Activated naive CD4-positive, alpha-beta T cell treated with anti-CD3 and anti-CD28 coated beads, Interleukin-2, amount 10 ng/mL, durations not matched to agents 7 days and 5 days (primary cell): Measurements from ENCODE around the gene RLN2.
"Not testable (repeated sequence)": the region's sequence is repeated elsewhere in the genome, so short reads cannot be mapped to it uniquely, and the experiment has no call there.

Source experiments
- CTCF ChIA-PET: fragments of 350-600 bp; sonication (Branson Sonifier 250); formaldehyde crosslinking; loops from one replicate; lab custom pipeline; 2021; ENCODE audit warnings: antibody characterized with exemption; lab: Charles Lee
- DNase-seq: peaks from one replicate; pipeline ENCODE4 v3.0.0-alpha.2; 2020
- H3K27ac Mint-ChIP-seq: one replicate; pipeline ENCODE4 v1.8.0; 2021; ENCODE audit warnings: mild to moderate bottlenecking, moderate library complexity, mixed read lengths
- H3K27me3 Mint-ChIP-seq: one replicate; pipeline ENCODE4 v1.8.0; 2021; ENCODE audit warnings: mild to moderate bottlenecking, mixed read lengths
- H3K36me3 Mint-ChIP-seq: one replicate; pipeline ENCODE4 v1.8.0; 2021; ENCODE audit warnings: mixed read lengths
- H3K4me1 Mint-ChIP-seq: one replicate; pipeline ENCODE4 v1.8.0; 2021; ENCODE audit warnings: mixed read lengths
- H3K4me3 Mint-ChIP-seq: one replicate; pipeline ENCODE4 v1.8.0; 2021; ENCODE audit warnings: mild to moderate bottlenecking, moderate library complexity, mixed read lengths
- H3K9me3 Mint-ChIP-seq: one replicate; pipeline ENCODE4 v1.8.0; 2021; ENCODE audit warnings: mixed read lengths

Gene RLN2

GRCh38 chr9:5303840-5304795 lies at the start of gene RLN2:
Gene RLN2 (minus strand): TSS chr9:5304716. CDS start chr9:5304580, 136 bp downstream.
- H3K27me3 Mint-ChIP-seq, H3K36me3 Mint-ChIP-seq, DNase-seq, H3K9me3 Mint-ChIP-seq, H3K27ac Mint-ChIP-seq, CTCF ChIA-PET: not testable (repeated sequence)
- H3K4me3 Mint-ChIP-seq, result peak within 1 kb of the TSS; percentile 16
- peaks cover 31% of the 10 kb centered on the region for H3K4me1 Mint-ChIP-seq

GRCh38 chr9:5354184-5354583 lies 49.7 kb upstream of the RLN2 start:
- Mint-ChIP-seq H3K36me3 (peaks cover 51% of the 10 kb centered on the region), H3K4me3 (no peak overlapping the region), H3K27ac (no peak overlapping the region), H3K27me3 (peaks cover 4% of the 10 kb centered on the region), H3K9me3 (peaks cover 31% of the 10 kb centered on the region), H3K4me1 (peaks cover 40% of the 10 kb centered on the region)
- no peak for DNase-seq
- CTCF ChIA-PET, result no interaction called here

GRCh38 chr9:5352637-5353248 lies 48.2 kb upstream of the RLN2 start:
- Mint-ChIP-seq H3K36me3 (peaks cover 48% of the 10 kb centered on the region), H3K4me3 (peak overlapping the region; percentile 33), H3K27me3 (peaks cover 4% of the 10 kb centered on the region), H3K27ac (peak overlapping the region; percentile 80), H3K4me1 (peaks cover 40% of the 10 kb centered on the region), H3K9me3 (peaks cover 38% of the 10 kb centered on the region)
- CTCF ChIA-PET, result interaction anchor here (1.0 to 1.2 kb wide), 2 partner anchors 147 to 167 kb away, joined by 3 to 6 read pairs; no protein-coding TSS in a partner anchor
- peak; percentile 41 for DNase-seq

GRCh38 chr9:5338992-5339981 lies 34.8 kb upstream of the RLN2 start, which contains the start of gene RLN1:
Gene RLN1 (minus strand): TSS chr9:5339876. CDS start chr9:5339746, 130 bp downstream.
- Mint-ChIP-seq H3K4me3 (peak within 1 kb of the TSS; percentile 57), H3K27ac (peak within 1 kb of the TSS; percentile 43), H3K4me1 (peaks cover 31% of the 10 kb centered on the region)
- CTCF ChIA-PET, H3K36me3 Mint-ChIP-seq, H3K9me3 Mint-ChIP-seq, H3K27me3 Mint-ChIP-seq: not testable (repeated sequence)
- peak; percentile 33 for DNase-seq

- H3K36me3 Mint-ChIP-seq, result peaks cover 26% of the 10 kb centered on the region
- CTCF ChIA-PET, result interaction anchor here (1.9 kb wide), 1 partner anchor 151 kb away, joined by 4 read pairs; the partner anchor contains the start of gene INSL6
- peaks cover 34% of the 10 kb centered on the region for H3K4me1 Mint-ChIP-seq
- H3K27ac Mint-ChIP-seq, result peak overlapping the region; percentile 85
- peak overlapping the region; percentile 55 for H3K4me3 Mint-ChIP-seq
- peak; percentile 57 for DNase-seq
- no peaks in the 10 kb centered on the region for H3K9me3 Mint-ChIP-seq
- H3K27me3 Mint-ChIP-seq, result no peaks in the 10 kb centered on the region
Measured at GRCh38 chr9:5336688-5337087, 32.2 kb upstream of the RLN2 start.

- Mint-ChIP-seq H3K36me3 (peaks cover 57% of the 10 kb centered on the region), H3K4me1 (peaks cover 27% of the 10 kb centered on the region)
- not testable (repeated sequence) for H3K4me3 Mint-ChIP-seq, H3K27me3 Mint-ChIP-seq, H3K27ac Mint-ChIP-seq, H3K9me3 Mint-ChIP-seq, DNase-seq
- CTCF ChIA-PET, result interaction anchor here (0.6 kb wide), 1 partner anchor 212 kb away, joined by 4 read pairs; no protein-coding TSS in a partner anchor
Measured at GRCh38 chr9:5331276-5331675, 26.8 kb upstream of the RLN2 start.

- peaks cover 17% of the 10 kb centered on the region for H3K4me1 Mint-ChIP-seq
- H3K9me3 Mint-ChIP-seq, result peaks cover 8% of the 10 kb centered on the region
- H3K4me3 Mint-ChIP-seq, result no peak overlapping the region
- CTCF ChIA-PET, result interaction anchor here (1.6 kb wide), 1 partner anchor 141 kb away, joined by 3 read pairs; no protein-coding TSS in a partner anchor
- peaks cover 32% of the 10 kb centered on the region for H3K36me3 Mint-ChIP-seq
- no peaks in the 10 kb centered on the region for H3K27me3 Mint-ChIP-seq
- DNase-seq, result peak; percentile 50
- H3K27ac Mint-ChIP-seq, result peak overlapping the region; percentile 80
Measured at GRCh38 chr9:5326893-5327548, 22.5 kb upstream of the RLN2 start.

GRCh38 chr9:5326187-5326586 lies 21.7 kb upstream of the RLN2 start:
- CTCF ChIA-PET, result no interaction called here
- Mint-ChIP-seq H3K9me3 (peaks cover 4% of the 10 kb centered on the region), H3K4me1 (peaks cover 19% of the 10 kb centered on the region), H3K4me3 (no peak overlapping the region), H3K27me3 (no peaks in the 10 kb centered on the region), H3K36me3 (peaks cover 28% of the 10 kb centered on the region), H3K27ac (no peak overlapping the region)
- DNase-seq, result no peak

- CTCF ChIA-PET, result interaction anchor here (1.2 to 2.5 kb wide), 3 partner anchors 135 to 562 kb away, joined by 3 to 7 read pairs (median 6); no protein-coding TSS in a partner anchor
- DNase-seq, H3K4me3 Mint-ChIP-seq, H3K27me3 Mint-ChIP-seq, H3K9me3 Mint-ChIP-seq, H3K36me3 Mint-ChIP-seq, H3K27ac Mint-ChIP-seq: not testable (repeated sequence)
- H3K4me1 Mint-ChIP-seq, result peaks cover 11% of the 10 kb centered on the region
Measured at GRCh38 chr9:5321601-5322000, 17.1 kb upstream of the RLN2 start.

- H3K27ac Mint-ChIP-seq, result no peak overlapping the region
- peaks cover 5% of the 10 kb centered on the region for H3K36me3 Mint-ChIP-seq
- H3K9me3 Mint-ChIP-seq, result peaks cover 5% of the 10 kb centered on the region
- DNase-seq, result no peak
- peaks cover 7% of the 10 kb centered on the region for H3K4me1 Mint-ChIP-seq
- no peaks in the 10 kb centered on the region for H3K27me3 Mint-ChIP-seq
- H3K4me3 Mint-ChIP-seq, result no peak overlapping the region
- CTCF ChIA-PET, result interaction anchor here (1.2 to 2.5 kb wide), 3 partner anchors 135 to 561 kb away, joined by 3 to 7 read pairs (median 6); no protein-coding TSS in a partner anchor
Measured at GRCh38 chr9:5321058-5321457, 16.5 kb upstream of the RLN2 start.

- H3K4me3 Mint-ChIP-seq, H3K27ac Mint-ChIP-seq, H3K4me1 Mint-ChIP-seq, H3K27me3 Mint-ChIP-seq, CTCF ChIA-PET, DNase-seq: not testable (repeated sequence)
- Mint-ChIP-seq H3K9me3 (peaks cover 19% of the 10 kb centered on the region), H3K36me3 (peaks cover 18% of the 10 kb centered on the region)
Measured at GRCh38 chr9:5316406-5316805, 11.9 kb upstream of the RLN2 start.

- Mint-ChIP-seq H3K27me3 (peaks cover 4% of the 10 kb centered on the region), H3K4me3 (no peak overlapping the region), H3K36me3 (peaks cover 18% of the 10 kb centered on the region), H3K27ac (no peak overlapping the region), H3K4me1 (no peaks in the 10 kb centered on the region), H3K9me3 (peaks cover 19% of the 10 kb centered on the region)
- CTCF ChIA-PET, result no interaction called here
- DNase-seq, result no peak
Measured at GRCh38 chr9:5315187-5315923, 10.8 kb upstream of the RLN2 start.
